ENCODE data around the gene RAB40B. TPM values are rescaled to one million over a fixed set of nuclear protein-coding genes. Genes with fewer than 3 reads are reported as not detected.

RAB40B gene
- polyA plus RNA-seq, 1 of the 3 experiments (the other 2 are of a cell fraction), result 20.7 TPM

GRCh38 chr17:82661717-82662683 lies 36.5 kb downstream of the RAB40B start (continued):
- TF ChIP-seq, protein P1, sequence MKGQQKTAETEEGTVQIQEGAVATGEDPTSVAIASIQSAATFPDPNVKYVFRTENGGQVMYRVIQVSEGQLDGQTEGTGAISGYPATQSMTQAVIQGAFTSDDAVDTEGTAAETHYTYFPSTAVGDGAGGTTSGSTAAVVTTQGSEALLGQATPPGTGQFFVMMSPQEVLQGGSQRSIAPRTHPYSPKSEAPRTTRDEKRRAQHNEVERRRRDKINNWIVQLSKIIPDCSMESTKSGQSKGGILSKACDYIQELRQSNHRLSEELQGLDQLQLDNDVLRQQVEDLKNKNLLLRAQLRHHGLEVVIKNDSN (IDR thresholded peaks at IDR 0.05; ENCODE audit: borderline replicate concordance, low read depth), result no peak
- TF ChIP-seq CHD2 (IDR thresholded peaks at IDR 0.05; ENCODE audit: low read length, partially characterized antibody), result no peak

- H3K4me2 ChIP-seq, result no peak overlapping the region
- no peaks in the 10 kb centered on the region for H3K79me2 ChIP-seq (ENCODE audit: insufficient read depth)
- no peak overlapping the region for H3K27ac ChIP-seq (ENCODE audit: low read depth in 2 of 2, low read length in 1 of 2)
- H3K9ac ChIP-seq, result no peak overlapping the region
- H4K20me1 ChIP-seq (ENCODE audit: insufficient read depth), result no peaks in the 10 kb centered on the region
- no peaks in the 10 kb centered on the region for H3K36me3 ChIP-seq (replicated peaks in 1 of 2; ENCODE audit: control insufficient read depth in 1 of 2, insufficient read depth in 2 of 2, low read length in 1 of 2)
- no peak for DNase-seq
- TF ChIP-seq MAX (IDR thresholded peaks at IDR 0.05; ENCODE audit: low read depth) (no peak), RXRA (IDR thresholded peaks at IDR 0.05; ENCODE audit: borderline replicate concordance, low read depth) (no peak), RCOR1 (IDR thresholded peaks at IDR 0.05; ENCODE audit: low read length) (no peak), FOXM1 (IDR thresholded peaks at IDR 0.05; ENCODE audit: low read depth) (no peak), NFIC (IDR thresholded peaks at IDR 0.05; ENCODE audit: borderline replicate concordance) (no peak), YY1 (IDR thresholded peaks at IDR 0.05; ENCODE audit: low read depth) (no peak), RFX5 (IDR thresholded peaks at IDR 0.05; ENCODE audit: low read length) (no peak), MXI1 (IDR thresholded peaks at IDR 0.05; ENCODE audit: low read depth, low read length) (no peak), EZH2phosphoT487 (IDR thresholded peaks at IDR 0.05; ENCODE audit: borderline replicate concordance, low read depth) (no peak), FOSL2 (IDR thresholded peaks at IDR 0.05; ENCODE audit: borderline replicate concordance, low read depth) (no peak)
- TF ChIP-seq, protein P2, sequence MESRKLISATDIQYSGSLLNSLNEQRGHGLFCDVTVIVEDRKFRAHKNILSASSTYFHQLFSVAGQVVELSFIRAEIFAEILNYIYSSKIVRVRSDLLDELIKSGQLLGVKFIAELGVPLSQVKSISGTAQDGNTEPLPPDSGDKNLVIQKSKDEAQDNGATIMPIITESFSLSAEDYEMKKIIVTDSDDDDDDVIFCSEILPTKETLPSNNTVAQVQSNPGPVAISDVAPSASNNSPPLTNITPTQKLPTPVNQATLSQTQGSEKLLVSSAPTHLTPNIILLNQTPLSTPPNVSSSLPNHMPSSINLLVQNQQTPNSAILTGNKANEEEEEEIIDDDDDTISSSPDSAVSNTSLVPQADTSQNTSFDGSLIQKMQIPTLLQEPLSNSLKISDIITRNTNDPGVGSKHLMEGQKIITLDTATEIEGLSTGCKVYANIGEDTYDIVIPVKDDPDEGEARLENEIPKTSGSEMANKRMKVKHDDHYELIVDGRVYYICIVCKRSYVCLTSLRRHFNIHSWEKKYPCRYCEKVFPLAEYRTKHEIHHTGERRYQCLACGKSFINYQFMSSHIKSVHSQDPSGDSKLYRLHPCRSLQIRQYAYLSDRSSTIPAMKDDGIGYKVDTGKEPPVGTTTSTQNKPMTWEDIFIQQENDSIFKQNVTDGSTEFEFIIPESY (IDR thresholded peaks at IDR 0.05; ENCODE audit: borderline replicate concordance, low read depth), result no peak
- TF ChIP-seq, protein P3, sequence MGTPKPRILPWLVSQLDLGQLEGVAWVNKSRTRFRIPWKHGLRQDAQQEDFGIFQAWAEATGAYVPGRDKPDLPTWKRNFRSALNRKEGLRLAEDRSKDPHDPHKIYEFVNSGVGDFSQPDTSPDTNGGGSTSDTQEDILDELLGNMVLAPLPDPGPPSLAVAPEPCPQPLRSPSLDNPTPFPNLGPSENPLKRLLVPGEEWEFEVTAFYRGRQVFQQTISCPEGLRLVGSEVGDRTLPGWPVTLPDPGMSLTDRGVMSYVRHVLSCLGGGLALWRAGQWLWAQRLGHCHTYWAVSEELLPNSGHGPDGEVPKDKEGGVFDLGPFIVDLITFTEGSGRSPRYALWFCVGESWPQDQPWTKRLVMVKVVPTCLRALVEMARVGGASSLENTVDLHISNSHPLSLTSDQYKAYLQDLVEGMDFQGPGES (IDR thresholded peaks at IDR 0.05; ENCODE audit: low read depth, low read length), result no peak
- TF ChIP-seq, protein P4, sequence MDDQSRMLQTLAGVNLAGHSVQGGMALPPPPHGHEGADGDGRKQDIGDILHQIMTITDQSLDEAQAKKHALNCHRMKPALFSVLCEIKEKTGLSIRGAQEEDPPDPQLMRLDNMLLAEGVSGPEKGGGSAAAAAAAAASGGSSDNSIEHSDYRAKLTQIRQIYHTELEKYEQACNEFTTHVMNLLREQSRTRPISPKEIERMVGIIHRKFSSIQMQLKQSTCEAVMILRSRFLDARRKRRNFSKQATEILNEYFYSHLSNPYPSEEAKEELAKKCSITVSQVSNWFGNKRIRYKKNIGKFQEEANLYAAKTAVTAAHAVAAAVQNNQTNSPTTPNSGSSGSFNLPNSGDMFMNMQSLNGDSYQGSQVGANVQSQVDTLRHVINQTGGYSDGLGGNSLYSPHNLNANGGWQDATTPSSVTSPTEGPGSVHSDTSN (IDR thresholded peaks at IDR 0.05), result no peak
- H3K4me3 ChIP-seq (ENCODE audit: low read depth in 2 of 2, low read length in 1 of 2), result no peak overlapping the region; a peak in 1 of 4 replicates
- no peaks in the 10 kb centered on the region for H3K9me3 ChIP-seq
- 93% methylated on average over 15 of the region's 15 CpGs for WGBS (ENCODE audit: low lambda C conversion rate)
- peaks cover 8% of the 10 kb centered on the region for H3F3A ChIP-seq (replicated peaks; ENCODE audit: insufficient read depth)
- peaks cover 0 to 1% of the 10 kb centered on the region in 2 experiments; a peak in 1 of 4 replicates for H3K4me1 ChIP-seq (ENCODE audit: control insufficient read depth in 1 of 2, insufficient read depth in 2 of 2, low read depth in 1 of 2, low read length in 1 of 2)
- ChIA-PET POLR2A (no interaction called here), CTCF (no interaction called here)
- no peak overlapping the region for H2AFZ ChIP-seq (ENCODE audit: low read depth)
- no peaks in the 10 kb centered on the region for H3K27me3 ChIP-seq (ENCODE audit: insufficient read depth)
- no peaks in the 10 kb centered on the region for H3K9me2 ChIP-seq
Measured at GRCh38 chr17:82659886-82660285, 38.6 kb downstream of the RAB40B start.
